Muscle of arm (tissue), 12 donors: ENCODE measurements around the gene MRGPRF. TPM values are rescaled to one million over a fixed set of nuclear protein-coding genes. Genes with fewer than 3 reads are reported as not detected.

Experiments
- polyA plus RNA-seq, 12 donors: library from polyadenylated mRNA; unstranded; fragments of 120-200 nt; gene quantifications; one replicate each; pipeline ENCODE4 v1.2.1, GENCODE V29; 2013; ENCODE audit not compliant: insufficient read length in 12 of 12

The MRGPRF gene
- polyA plus RNA-seq, 12 donors, result 13.5 to 26.1 (median 19.1) TPM; not detected in 1

Other genes with a start within 250 kb of the MRGPRF start
- gene CPT1A, start 171.3 kb downstream of the MRGPRF start, polyA plus RNA-seq, result 10 to 100 TPM in 8 of 12 donors, 1 to 10 TPM in 3, not detected in 1; 7.9 to 20.6 (median 10.9) TPM
- 10 to 100 TPM in 11 of 12 donors, not detected in 1; 31.4 to 49.1 (median 44.6) TPM for gene MRPL21, start 109.4 kb downstream of the MRGPRF start, polyA plus RNA-seq
- 10 to 100 TPM in 7 of 12 donors, 1 to 10 TPM in 4, not detected in 1; 9.5 to 16.8 (median 11.8) TPM for gene IGHMBP2, start 109.4 kb downstream of the MRGPRF start, polyA plus RNA-seq
- under 1 TPM in 6 of 12 donors, not detected in 6; 0.12 to 0.48 (median 0.25) TPM for gene MRGPRD, start 32.3 kb downstream of the MRGPRF start, polyA plus RNA-seq
- gene TPCN2, start 35.7 kb upstream of the MRGPRF start, polyA plus RNA-seq, result 10 to 100 TPM in 2 of 12 donors, 1 to 10 TPM in 9, not detected in 1; 6.2 to 11.7 (median 8.8) TPM
- gene SMIM38, start 142.7 kb upstream of the MRGPRF start, polyA plus RNA-seq, result under 1 TPM in 10 of 12 donors, not detected in 2; 0.15 to 0.98 (median 0.38) TPM